GM12878 (cell line): Measurements from ENCODE around the gene SSRP1. TPM values are rescaled to one million over a fixed set of nuclear protein-coding genes. Genes with fewer than 3 reads are reported as not detected.

Experiments used
- ATAC-seq: fragments of 200-7000 bp; cut with Tn5 transposase; 3 replicates; pipeline ENCODE4 v1.9.1; 2020; ENCODE audit warnings: mild to moderate bottlenecking, moderate library complexity
- BruUV-seq: library from RNA; stranded (reverse); fragments of 400-500 nt; replicated peaks from 2 replicates; lab custom pipeline; 2021; lab: Mats Ljungman, UMichigan
- CTCF ChIA-PET: fragments of 300-600 bp; sonication (Branson Sonifier 250); formaldehyde crosslinking; extraction: SDS; loops from one replicate; lab custom pipeline; 2021; ENCODE audit warnings: inconsistent platforms; lab: Yijun Ruan, JAX
- POLR2A ChIA-PET: fragments of 350-600 bp; formaldehyde crosslinking; extraction: SDS; loops from one replicate; lab custom pipeline; 2021; ENCODE audit warnings: inconsistent platforms; lab: Charles Lee
- RAD21 ChIA-PET: fragments of 300-600 bp; sonication (Branson Sonifier 250); formaldehyde crosslinking; loops from one replicate; lab custom pipeline; 2023; ENCODE audit warnings: antibody characterized with exemption; ENCODE audit not compliant: unreplicated experiment; lab: Charles Lee
- SMC1A ChIA-PET: fragments of 300-600 bp; sonication (Branson Sonifier 250); formaldehyde crosslinking; loops from one replicate; lab custom pipeline; 2023; ENCODE audit not compliant: unreplicated experiment, uncharacterized antibody; lab: Charles Lee
- DNase-seq: peaks from one replicate; pipeline ENCODE4 v3.0.0-alpha.2; 2011; ENCODE audit warnings: low read depth, low spot score
- FAIRE-seq: peaks from 3 replicates; lab custom pipeline; 2011; peaks lifted over from hg19 to GRCh38; lab: Jason Lieb, UNC
- H2AFZ ChIP-seq: 2 replicates; pipeline ENCODE4 v1.6.0; 2011; ENCODE audit warnings: low read depth, low read length, control low read depth; ENCODE audit not compliant: control insufficient read depth
- H3K27ac ChIP-seq: 2 replicates; pipeline ENCODE4 v1.5.1; 2011; ENCODE audit warnings: control low read depth; ENCODE audit not compliant: control insufficient read depth, insufficient read depth
- H3K27me3 ChIP-seq, 2 experiments: replicated peaks in 1 of 2; 2 replicates each; pipeline versions ENCODE4 v1.6.0 to v1.6.1; 2011; ENCODE audit warnings: low read length in 1 of 2; ENCODE audit not compliant: control insufficient read depth in 2 of 2, insufficient read depth in 2 of 2
- H3K36me3 ChIP-seq, 2 experiments: 2 replicates each; pipeline ENCODE4 v1.5.1; 2011; ENCODE audit warnings: low read length in 1 of 2; ENCODE audit not compliant: control insufficient read depth in 2 of 2, insufficient read depth in 2 of 2
- H3K4me1 ChIP-seq: 2 replicates; pipeline ENCODE4 v1.6.1; 2011; ENCODE audit warnings: mild to moderate bottlenecking, low read length, moderate library complexity, mixed read lengths; ENCODE audit not compliant: control insufficient read depth, insufficient read depth
- H3K4me2 ChIP-seq: 2 replicates; pipeline ENCODE4 v1.6.0; 2011; ENCODE audit warnings: control low read depth; ENCODE audit not compliant: control insufficient read depth, insufficient read depth
- H3K4me3 ChIP-seq: fragments of 200-600 bp; sonication (generic); 2 replicates; pipeline ENCODE4 v1.5.1; 2016
- H3K79me2 ChIP-seq: 2 replicates; pipeline ENCODE4 v1.6.0; 2011; ENCODE audit warnings: low read length; ENCODE audit not compliant: control insufficient read depth, insufficient read depth
- H3K9ac ChIP-seq: 2 replicates; pipeline ENCODE4 v1.8.0; 2011; ENCODE audit warnings: low read length, control low read depth, mixed read lengths; ENCODE audit not compliant: control insufficient read depth, insufficient read depth
- H3K9me3 ChIP-seq: replicated peaks from 3 replicates; pipeline ENCODE4 v1.5.1; 2011; ENCODE audit warnings: mild to moderate bottlenecking, low read length; ENCODE audit not compliant: control insufficient read depth, insufficient read depth
- H4K20me1 ChIP-seq: 2 replicates; pipeline ENCODE4 v1.6.0; 2011; ENCODE audit not compliant: control insufficient read depth, insufficient read depth
- BACH1 ChIP-seq: fragments of 450-650 bp; IDR thresholded peaks from 2 replicates; pipeline ENCODE4 v1.6.1; 2017; ENCODE audit warnings: mild to moderate bottlenecking, borderline replicate concordance
- BCL3 ChIP-seq: IDR thresholded peaks from 2 replicates; pipeline ENCODE4 v1.6.1; 2011; ENCODE audit warnings: borderline replicate concordance, low read depth, mild to moderate bottlenecking, moderate library complexity, low read length; ENCODE audit not compliant: insufficient read depth, poor library complexity, severe bottlenecking
- CHD4 ChIP-seq: fragments of 200-600 bp; sonication (generic); IDR thresholded peaks from 2 replicates; pipeline ENCODE4 v1.6.1; 2016; ENCODE audit warnings: mild to moderate bottlenecking
- CREB1 ChIP-seq: IDR thresholded peaks from 2 replicates; pipeline ENCODE4 v1.6.1; 2012; ENCODE audit warnings: low read depth, mild to moderate bottlenecking, inconsistent platforms
- E2F8 ChIP-seq: fragments of 450-650 bp; IDR thresholded peaks from 2 replicates; pipeline ENCODE4 v1.6.1; 2018; ENCODE audit warnings: mild to moderate bottlenecking, low read depth, moderate library complexity; ENCODE audit not compliant: partially characterized antibody
- IKZF1 ChIP-seq: fragments of 450-650 bp; conservative IDR thresholded peaks from 2 replicates; pipeline ENCODE4 v1.6.1; 2017; ENCODE audit warnings: antibody characterized with exemption, mild to moderate bottlenecking
- IKZF2 ChIP-seq, 2 experiments: fragments of 450-650 bp; IDR thresholded peaks; 2 replicates each; pipeline ENCODE4 v1.6.1; 2017; ENCODE audit warnings: mild to moderate bottlenecking in 2 of 2, moderate library complexity in 2 of 2
- JUNB ChIP-seq: IDR thresholded peaks from 2 replicates; pipeline ENCODE4 v1.6.1; 2016; ENCODE audit warnings: antibody characterized with exemption, mild to moderate bottlenecking
- KLF5 ChIP-seq: fragments of 450-650 bp; IDR thresholded peaks from 2 replicates; pipeline ENCODE4 v1.6.1; 2014; ENCODE audit warnings: mild to moderate bottlenecking; ENCODE audit not compliant: partially characterized antibody
- MYB ChIP-seq: fragments of 150-350 bp; IDR thresholded peaks from 2 replicates; pipeline ENCODE4 v1.6.1; 2014; ENCODE audit warnings: mild to moderate bottlenecking, low read depth, low read length, borderline replicate concordance
- NRF1 ChIP-seq: conservative IDR thresholded peaks from 2 replicates; pipeline ENCODE4 v1.6.1; 2011; ENCODE audit warnings: mild to moderate bottlenecking, low read depth, low read length, improper control_type of control experiment
- RBBP5 ChIP-seq: fragments of 200-600 bp; sonication (generic); conservative IDR thresholded peaks from 2 replicates; pipeline ENCODE4 v1.6.1; 2016
- RCOR1 ChIP-seq: conservative IDR thresholded peaks from 2 replicates; pipeline ENCODE4 v1.6.1; 2012; ENCODE audit warnings: low read depth, low read length, improper control_type of control experiment
- SIN3A ChIP-seq: IDR thresholded peaks from 2 replicates; pipeline ENCODE4 v1.6.1; 2012; ENCODE audit warnings: low read depth, low read length, improper control_type of control experiment
- SREBF2 ChIP-seq: IDR thresholded peaks from 2 replicates; pipeline ENCODE4 v1.6.1; 2012; ENCODE audit warnings: mild to moderate bottlenecking, low read length
- TBL1XR1 ChIP-seq: IDR thresholded peaks from 2 replicates; pipeline ENCODE4 v1.6.1; 2012; ENCODE audit warnings: low read depth, low read length, improper control_type of control experiment
- TCF7 ChIP-seq: IDR thresholded peaks from 2 replicates; pipeline ENCODE4 v1.6.1; 2014; ENCODE audit warnings: antibody characterized with exemption, borderline replicate concordance
- WGBS: methylation state at CpG from one replicate; pipeline ENCODE4 v1.1.6; 2016; ENCODE audit warnings: low lambda C conversion rate; ENCODE audit not compliant: insufficient replicate concordance, insufficient coverage; ENCODE audit errors: missing lambda C conversion rate; 5-methylcytosine and 5-hydroxymethylcytosine counted together
- in situ Hi-C: fragments of 300-500 bp; cut with MboI; formaldehyde crosslinking; loops from 9 replicates; pipeline ENCODE4 v1.14.3; 2018; ENCODE audit warnings: mixed read lengths
- intact Hi-C: fragments of 100-400 bp; cut with micrococcal nuclease; formaldehyde crosslinking; loops from one replicate; pipeline ENCODE4 v1.14.2; 2022; ENCODE audit not compliant: unreplicated experiment
- polyA plus RNA-seq, 11 experiments: library from polyadenylated mRNA; depleted of rRNA in 4 of 11; unstranded in 6 of 11; stranded (reverse) in 5 of 11; fragments of >200 nt; fragmentation: Nextera tagmentation in 4 of 11; fragmentation: Illumina TruSeq in 1 of 11; extraction: Ambion mirVana in 4 of 11; extraction: Trizol in 1 of 11; gene quantifications; 1 replicate in 1 of 11; 2 replicates in 10 of 11; pipeline versions ENCODE4 v1.2.1 to v1.2.3, GENCODE V29; 2011 to 2016; ENCODE audit warnings: inconsistent platforms in 2 of 11, missing spikeins in 2 of 11, low read depth in 1 of 11
- total RNA-seq, 4 experiments: library from RNA; depleted of rRNA in 3 of 4; stranded (reverse); fragments of >200 nt in 3 of 4; fragmentation: Illumina TruSeq in 1 of 4; extraction: Trizol in 1 of 4; gene quantifications; 2 replicates each; pipeline versions ENCODE4 v1.2.1 to v1.2.3, GENCODE V29; 2013 to 2021
- TF ChIP-seq, protein P1 (sequence below): fragments of 150-350 bp; IDR thresholded peaks from 2 replicates; pipeline ENCODE4 v1.6.1; 2016; ENCODE audit warnings: low read depth, low read length

SSRP1 gene
- total and polyA plus RNA-seq, 10 of the 15 experiments (the other 5 are each of a cell fraction or from before 2014, with no cell fraction given) = 73.6 to 279 (median 138) TPM

DNA sequence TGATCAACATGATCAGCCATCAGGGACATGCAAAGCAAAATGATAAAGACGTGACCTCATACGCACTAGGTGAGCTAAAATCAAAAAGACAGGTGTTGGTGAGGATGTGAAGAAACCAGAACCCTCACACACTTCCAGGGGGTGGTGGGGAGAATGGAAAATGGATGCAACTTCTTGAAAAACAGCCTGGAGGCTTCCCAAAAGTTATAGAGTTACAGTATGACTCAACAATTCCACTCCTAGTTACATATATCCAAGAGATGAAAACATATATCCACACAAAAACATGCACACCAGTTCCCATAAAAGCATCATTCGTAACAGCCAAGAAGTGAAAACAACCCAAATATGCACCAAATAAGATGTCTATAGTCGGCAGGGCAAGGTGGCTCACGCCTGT lies 56.6 kb downstream of the SSRP1 start (continued):
- TF ChIP-seq CHD4 = no peak
- TF ChIP-seq E2F8 = no peak
- no peak for TF ChIP-seq RCOR1
- no peak for TF ChIP-seq SIN3A

DNA sequence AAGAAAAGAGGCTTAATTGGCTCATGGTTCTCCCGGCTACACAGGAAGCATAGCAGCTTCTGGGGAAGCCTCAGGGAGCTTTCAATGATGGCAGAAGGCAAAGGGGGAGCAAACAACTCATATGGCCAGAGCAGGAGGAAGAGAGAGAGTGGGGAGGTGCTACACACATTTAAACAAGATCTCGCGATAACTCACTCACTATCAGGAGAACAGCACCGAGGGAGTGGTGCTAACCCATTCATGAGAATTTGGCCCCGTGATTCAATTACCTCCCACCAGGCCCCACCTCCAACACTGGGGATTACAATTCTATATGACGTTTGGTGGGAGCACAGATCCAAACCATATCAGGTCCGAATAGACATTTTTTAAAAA lies 57.0 kb downstream of the SSRP1 start:
- Histone ChIP-seq H3K27me3 (peaks cover 0 to 5% of the 10 kb centered on the region in 2 experiments; a peak in 1 of 4 replicates), H2AFZ (no peak overlapping the region), H3K9me3 (no peaks in the 10 kb centered on the region; the same call in 2 of the 3 replicates), H3K9ac (no peak overlapping the region), H4K20me1 (no peaks in the 10 kb centered on the region), H3K79me2 (no peaks in the 10 kb centered on the region), H3K4me1 (no peaks in the 10 kb centered on the region), H3K27ac (no peak overlapping the region), H3K4me2 (no peak overlapping the region), H3K36me3 (no peaks in the 10 kb centered on the region), H3K4me3 (no peak overlapping the region)
- no peak for DNase-seq
- no TSS peak for BruUV-seq
- 42% methylated on average over 7 of the region's 7 CpGs for WGBS
- in situ Hi-C loops (no loop called here), intact Hi-C loops (no loop called here)
- POLR2A ChIA-PET = no interaction called here
- CTCF ChIA-PET = interaction anchor here (0.7 to 1.8 kb wide), 3 partner anchors 29 to 1355 kb away, joined by 4 to 5 read pairs (median 4); no protein-coding TSS in a partner anchor
- SMC1A ChIA-PET = interaction anchor here (0.6 kb wide), 1 partner anchor 408 kb away, joined by 3 read pairs; no protein-coding TSS in a partner anchor
- no peak for FAIRE-seq
- ATAC-seq = no peak
- RAD21 ChIA-PET = interaction anchor here (2.1 kb wide), 1 partner anchor 29 kb away, joined by 5 read pairs; no protein-coding TSS in a partner anchor
- TF ChIP-seq MYB (no peak), JUNB (no peak), TBL1XR1 (no peak), KLF5 (no peak), SREBF2 (no peak), BCL3 (no peak), BACH1 (no peak), IKZF2 (IDR thresholded peaks at IDR 0.05) (no peak), RBBP5 (no peak), TCF7 (no peak), NRF1 (no peak), CREB1 (no peak), IKZF1 (no peak)
- TF ChIP-seq, protein P1, sequence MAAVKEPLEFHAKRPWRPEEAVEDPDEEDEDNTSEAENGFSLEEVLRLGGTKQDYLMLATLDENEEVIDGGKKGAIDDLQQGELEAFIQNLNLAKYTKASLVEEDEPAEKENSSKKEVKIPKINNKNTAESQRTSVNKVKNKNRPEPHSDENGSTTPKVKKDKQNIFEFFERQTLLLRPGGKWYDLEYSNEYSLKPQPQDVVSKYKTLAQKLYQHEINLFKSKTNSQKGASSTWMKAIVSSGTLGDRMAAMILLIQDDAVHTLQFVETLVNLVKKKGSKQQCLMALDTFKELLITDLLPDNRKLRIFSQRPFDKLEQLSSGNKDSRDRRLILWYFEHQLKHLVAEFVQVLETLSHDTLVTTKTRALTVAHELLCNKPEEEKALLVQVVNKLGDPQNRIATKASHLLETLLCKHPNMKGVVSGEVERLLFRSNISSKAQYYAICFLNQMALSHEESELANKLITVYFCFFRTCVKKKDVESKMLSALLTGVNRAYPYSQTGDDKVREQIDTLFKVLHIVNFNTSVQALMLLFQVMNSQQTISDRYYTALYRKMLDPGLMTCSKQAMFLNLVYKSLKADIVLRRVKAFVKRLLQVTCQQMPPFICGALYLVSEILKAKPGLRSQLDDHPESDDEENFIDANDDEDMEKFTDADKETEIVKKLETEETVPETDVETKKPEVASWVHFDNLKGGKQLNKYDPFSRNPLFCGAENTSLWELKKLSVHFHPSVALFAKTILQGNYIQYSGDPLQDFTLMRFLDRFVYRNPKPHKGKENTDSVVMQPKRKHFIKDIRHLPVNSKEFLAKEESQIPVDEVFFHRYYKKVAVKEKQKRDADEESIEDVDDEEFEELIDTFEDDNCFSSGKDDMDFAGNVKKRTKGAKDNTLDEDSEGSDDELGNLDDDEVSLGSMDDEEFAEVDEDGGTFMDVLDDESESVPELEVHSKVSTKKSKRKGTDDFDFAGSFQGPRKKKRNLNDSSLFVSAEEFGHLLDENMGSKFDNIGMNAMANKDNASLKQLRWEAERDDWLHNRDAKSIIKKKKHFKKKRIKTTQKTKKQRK = no peak
